HG03135 (cell line): ENCODE measurements around the gene MSL1.

Experiments used
- ATAC-seq: cut with Tn5 transposase; IDR thresholded peaks from one replicate; pipeline ENCODE4 v1.9.1; 2021; ENCODE audit warnings: mild to moderate bottlenecking, moderate library complexity; ENCODE audit not compliant: unreplicated experiment

The MSL1 gene

GRCh38 chr17:40121181-40122135, at the start of gene MSL1:
Gene MSL1, plus strand, starts transcription at chr17:40121971. Its CDS starts 642 bp downstream, at chr17:40122613.
- peak; percentile 63 for ATAC-seq

GRCh38 chr17:40072040-40072734, 49.6 kb upstream of the MSL1 start:
- ATAC-seq, result no peak

GRCh38 chr17:40072735-40073346, 48.9 kb upstream of the MSL1 start:
- no peak for ATAC-seq

GRCh38 chr17:40073454-40074174, 48.2 kb upstream of the MSL1 start:
- ATAC-seq, result no peak

- ATAC-seq, result no peak
Measured at GRCh38 chr17:40074175-40074512, 47.6 kb upstream of the MSL1 start.

- ATAC-seq, result no peak
Measured at GRCh38 chr17:40074871-40075200, 46.9 kb upstream of the MSL1 start.

GRCh38 chr17:40075201-40075941, 46.4 kb upstream of the MSL1 start:
- ATAC-seq, result no peak

GRCh38 chr17:40075942-40076498, 45.8 kb upstream of the MSL1 start:
- no peak for ATAC-seq

- ATAC-seq, result no peak
Measured at GRCh38 chr17:40076591-40076990, 45.2 kb upstream of the MSL1 start.

- ATAC-seq, result no peak
Measured at GRCh38 chr17:40079545-40079944, 42.2 kb upstream of the MSL1 start.

GRCh38 chr17:40084477-40084876, 37.3 kb upstream of the MSL1 start:
- ATAC-seq, result no peak

GRCh38 chr17:40086150-40087044, 35.4 kb upstream of the MSL1 start:
- ATAC-seq, result no peak

GRCh38 chr17:40087049-40087794, 34.5 kb upstream of the MSL1 start:
- no peak for ATAC-seq

GRCh38 chr17:40087903-40088718, 33.7 kb upstream of the MSL1 start:
- ATAC-seq, result no peak

GRCh38 chr17:40089077-40089895, 32.5 kb upstream of the MSL1 start:
- no peak for ATAC-seq

- no peak for ATAC-seq
Measured at GRCh38 chr17:40090237-40091119, 31.3 kb upstream of the MSL1 start.
